Measurements from ENCODE around the gene FGF12.

FGF12 gene

DNA sequence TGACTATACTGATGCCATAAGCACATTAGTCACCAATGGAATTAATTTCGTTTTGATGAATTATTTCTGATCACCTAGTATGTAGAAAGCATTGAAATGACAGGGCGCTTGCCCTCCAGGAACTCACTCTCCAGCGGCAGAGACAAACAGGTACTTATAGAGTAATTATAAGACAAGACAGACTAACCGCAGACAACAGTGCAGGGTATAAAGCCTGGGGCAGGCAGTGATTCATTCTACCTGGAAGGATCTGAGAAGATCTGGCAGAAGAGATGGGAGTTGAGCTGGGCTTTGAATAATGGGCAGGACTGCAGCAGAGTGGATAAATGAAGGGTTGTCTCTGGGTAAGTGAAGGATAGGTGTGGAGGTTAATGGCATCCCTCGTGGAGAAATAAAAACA, 331.8 kb downstream of the FGF12 start:
- in situ Hi-C loops (cut with HindIII; ENCODE audit: low sequenced_read_pairs) = no loop called here
- no peak for DNase-seq (ENCODE audit: low read depth)
- no peak overlapping the region for H3K4me3 ChIP-seq (ENCODE audit: low read depth, low read length)
- TF ChIP-seq, protein P1, sequence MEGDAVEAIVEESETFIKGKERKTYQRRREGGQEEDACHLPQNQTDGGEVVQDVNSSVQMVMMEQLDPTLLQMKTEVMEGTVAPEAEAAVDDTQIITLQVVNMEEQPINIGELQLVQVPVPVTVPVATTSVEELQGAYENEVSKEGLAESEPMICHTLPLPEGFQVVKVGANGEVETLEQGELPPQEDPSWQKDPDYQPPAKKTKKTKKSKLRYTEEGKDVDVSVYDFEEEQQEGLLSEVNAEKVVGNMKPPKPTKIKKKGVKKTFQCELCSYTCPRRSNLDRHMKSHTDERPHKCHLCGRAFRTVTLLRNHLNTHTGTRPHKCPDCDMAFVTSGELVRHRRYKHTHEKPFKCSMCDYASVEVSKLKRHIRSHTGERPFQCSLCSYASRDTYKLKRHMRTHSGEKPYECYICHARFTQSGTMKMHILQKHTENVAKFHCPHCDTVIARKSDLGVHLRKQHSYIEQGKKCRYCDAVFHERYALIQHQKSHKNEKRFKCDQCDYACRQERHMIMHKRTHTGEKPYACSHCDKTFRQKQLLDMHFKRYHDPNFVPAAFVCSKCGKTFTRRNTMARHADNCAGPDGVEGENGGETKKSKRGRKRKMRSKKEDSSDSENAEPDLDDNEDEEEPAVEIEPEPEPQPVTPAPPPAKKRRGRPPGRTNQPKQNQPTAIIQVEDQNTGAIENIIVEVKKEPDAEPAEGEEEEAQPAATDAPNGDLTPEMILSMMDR (IDR thresholded peaks at IDR 0.05; ENCODE audit: low read depth, low read length, missing control alignments) = no peak

DNA sequence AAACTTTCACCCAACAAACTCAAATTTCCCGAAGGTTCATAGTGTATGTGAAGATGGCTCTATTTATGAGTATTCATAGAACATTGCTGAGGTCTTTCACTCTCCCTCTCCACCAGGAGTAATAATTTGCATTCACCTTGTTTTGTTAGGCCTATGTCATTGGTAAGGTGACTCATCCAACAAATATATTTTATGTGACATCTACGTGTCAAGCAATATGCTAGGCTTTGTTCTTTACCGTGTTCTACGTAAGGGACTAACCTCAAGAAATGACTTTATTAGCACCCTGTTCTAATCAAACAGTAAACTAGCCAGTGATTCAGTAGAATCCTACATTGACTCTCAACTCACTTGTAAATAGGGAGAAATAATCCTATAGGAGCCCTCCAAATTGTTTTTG, 334.4 kb downstream of the FGF12 start:
- in situ Hi-C loops (cut with HindIII; ENCODE audit: low sequenced_read_pairs) = no loop called here
- no peak overlapping the region for H3K4me3 ChIP-seq (ENCODE audit: low read depth, low read length)
- TF ChIP-seq, protein P1 (IDR thresholded peaks at IDR 0.05; ENCODE audit: low read depth, low read length, missing control alignments) = no peak
- DNase-seq (ENCODE audit: low read depth) = no peak

DNA sequence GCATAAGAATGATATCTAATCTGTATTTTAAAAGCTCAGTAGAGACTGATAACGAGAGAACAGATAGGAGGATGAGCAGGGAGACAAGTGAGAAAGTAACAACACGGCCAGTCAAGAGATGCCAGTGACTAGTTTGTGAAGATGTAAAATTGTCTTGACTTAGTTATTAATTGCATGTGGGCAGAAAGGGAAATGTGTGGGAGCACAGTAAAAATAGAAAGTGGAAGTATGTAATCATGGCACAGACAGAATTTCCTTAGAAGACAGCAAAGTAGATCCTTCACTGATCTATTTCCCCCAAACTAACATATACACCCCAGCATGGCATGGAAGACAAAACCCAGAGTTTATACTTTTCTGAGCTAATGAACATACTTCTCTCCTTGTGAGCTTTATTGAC, 344.5 kb downstream of the FGF12 start:
- no peak overlapping the region for H3K4me3 ChIP-seq (ENCODE audit: low read depth, low read length)
- TF ChIP-seq, protein P1 (IDR thresholded peaks at IDR 0.05; ENCODE audit: low read depth, low read length, missing control alignments) = no peak
- DNase-seq (ENCODE audit: low read depth) = no peak
- in situ Hi-C loops (cut with HindIII; ENCODE audit: low sequenced_read_pairs) = no loop called here

DNA sequence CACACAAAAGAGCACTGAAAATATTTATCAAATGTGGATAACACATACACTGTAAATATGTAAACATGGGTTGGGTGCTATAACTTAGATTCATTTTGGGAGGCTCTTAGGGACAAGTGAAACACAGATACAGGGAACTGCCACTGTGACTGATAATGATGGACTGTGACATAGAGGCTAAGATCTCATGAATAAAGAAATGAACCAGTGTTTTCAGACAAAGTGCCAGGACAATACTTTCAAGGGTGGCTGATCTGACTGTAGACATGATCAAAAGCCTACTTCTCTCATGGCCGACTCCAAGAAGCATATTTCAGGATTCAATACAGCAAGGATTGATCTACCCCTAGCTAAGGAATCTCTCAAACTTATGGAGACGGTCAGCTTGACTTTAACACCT, 353.8 kb downstream of the FGF12 start:
- TF ChIP-seq, protein P1 (IDR thresholded peaks at IDR 0.05; ENCODE audit: low read depth, low read length, missing control alignments) = no peak
- no peak overlapping the region for H3K4me3 ChIP-seq (ENCODE audit: low read depth, low read length)
- in situ Hi-C loops (cut with HindIII; ENCODE audit: low sequenced_read_pairs) = no loop called here
- DNase-seq (ENCODE audit: low read depth) = no peak

DNA sequence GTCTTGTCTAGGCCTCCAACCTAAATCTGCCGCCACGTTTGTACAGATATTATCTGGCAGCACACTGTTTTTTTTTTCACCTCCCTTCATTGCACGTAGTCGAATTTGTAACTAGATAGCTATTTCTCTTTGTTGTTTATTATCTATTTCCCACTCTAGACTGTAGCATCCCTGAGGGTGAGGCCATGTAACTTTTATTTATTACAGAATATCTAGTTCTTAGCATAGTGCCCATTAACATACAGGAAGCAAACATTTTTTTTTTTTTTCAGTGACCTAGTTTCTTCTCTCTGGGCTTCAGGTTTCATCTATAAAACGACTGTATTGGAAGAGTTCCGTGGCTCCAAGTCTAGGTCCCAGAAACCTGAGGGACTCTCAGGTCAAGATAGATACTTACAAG, 354.3 kb downstream of the FGF12 start:
- in situ Hi-C loops (cut with HindIII; ENCODE audit: low sequenced_read_pairs) = no loop called here
- H3K4me3 ChIP-seq (ENCODE audit: low read depth, low read length) = no peak overlapping the region
- TF ChIP-seq, protein P1 (IDR thresholded peaks at IDR 0.05; ENCODE audit: low read depth, low read length, missing control alignments) = no peak
- no peak for DNase-seq (ENCODE audit: low read depth)

DNA sequence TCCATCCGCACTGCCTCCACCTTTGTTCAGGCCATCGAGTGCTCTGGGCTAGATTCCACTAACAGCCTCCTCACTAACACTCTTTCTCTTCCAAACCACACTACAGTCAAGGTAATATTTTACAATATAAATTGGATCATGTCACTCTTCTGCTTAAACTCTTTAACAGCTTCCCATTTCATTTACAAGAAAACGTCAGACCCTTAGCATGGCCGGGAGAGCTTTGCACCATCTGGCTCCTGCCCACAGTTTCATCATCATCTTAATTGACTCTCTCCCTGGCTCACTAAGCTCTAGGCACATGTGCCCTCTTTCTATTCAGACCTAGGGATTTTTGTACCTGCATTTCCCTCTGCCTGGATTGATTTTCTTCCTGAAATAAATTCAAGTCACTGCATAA, 354.7 kb downstream of the FGF12 start:
- H3K4me3 ChIP-seq (ENCODE audit: low read depth, low read length) = no peak overlapping the region
- TF ChIP-seq, protein P1 (IDR thresholded peaks at IDR 0.05; ENCODE audit: low read depth, low read length, missing control alignments) = no peak
- DNase-seq (ENCODE audit: low read depth) = no peak
- in situ Hi-C loops (cut with HindIII; ENCODE audit: low sequenced_read_pairs) = no loop called here

DNA sequence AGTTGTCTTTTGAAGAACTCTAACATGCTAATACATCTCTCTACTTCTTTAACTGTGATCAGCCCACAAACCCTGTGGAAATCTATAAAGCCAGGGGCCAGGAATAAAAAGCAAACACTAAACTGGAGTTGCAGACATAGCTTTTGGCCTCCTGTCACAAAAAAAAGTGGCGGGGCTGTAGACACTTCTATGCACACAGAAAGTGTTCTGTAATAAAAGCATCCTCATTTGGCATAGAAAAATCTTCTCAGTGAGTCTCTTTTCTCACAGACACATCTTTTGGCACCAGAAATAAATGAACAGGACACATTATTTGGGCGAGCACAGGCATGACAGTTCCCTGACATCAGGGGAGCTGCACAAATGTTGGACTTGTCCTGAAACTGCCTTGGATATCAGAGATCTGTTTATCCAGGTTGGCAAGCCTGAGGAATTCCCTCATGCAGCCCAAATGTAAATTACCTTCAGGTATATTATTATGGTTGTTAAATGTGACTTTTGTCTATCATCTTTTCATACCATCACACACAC, 355.4 kb downstream of the FGF12 start:
- in situ Hi-C loops (cut with HindIII; ENCODE audit: low sequenced_read_pairs) = no loop called here
- no peak for DNase-seq (ENCODE audit: low read depth)
- TF ChIP-seq, protein P1 (IDR thresholded peaks at IDR 0.05; ENCODE audit: low read depth, low read length, missing control alignments) = no peak
- H3K4me3 ChIP-seq (ENCODE audit: low read depth, low read length) = no peak overlapping the region

All from astrocyte of the cerebellum (primary cell).